Fibroblast of lung (primary cell): ENCODE results near the gene PDLIM3.

Experiments used
- EZH2 ChIP-seq: IDR thresholded peaks from 2 replicates; pipeline ENCODE4 v1.5.1; 2012; ENCODE audit warnings: low read length, control low read depth, mild to moderate bottlenecking; ENCODE audit errors: missing control alignments
- TF ChIP-seq, protein P1 (sequence below), 2 donors: IDR thresholded peaks in 1 of 2; conservative IDR thresholded peaks in 1 of 2; 1 replicate in 1 of 2; 2 replicates in 1 of 2; pipeline ENCODE4 v1.5.1; 2011 to 2012; ENCODE audit warnings: low read length in 2 of 2, control low read depth in 1 of 2, inconsistent platforms in 1 of 2, low read depth in 1 of 2, mild to moderate bottlenecking in 1 of 2

DNA sequence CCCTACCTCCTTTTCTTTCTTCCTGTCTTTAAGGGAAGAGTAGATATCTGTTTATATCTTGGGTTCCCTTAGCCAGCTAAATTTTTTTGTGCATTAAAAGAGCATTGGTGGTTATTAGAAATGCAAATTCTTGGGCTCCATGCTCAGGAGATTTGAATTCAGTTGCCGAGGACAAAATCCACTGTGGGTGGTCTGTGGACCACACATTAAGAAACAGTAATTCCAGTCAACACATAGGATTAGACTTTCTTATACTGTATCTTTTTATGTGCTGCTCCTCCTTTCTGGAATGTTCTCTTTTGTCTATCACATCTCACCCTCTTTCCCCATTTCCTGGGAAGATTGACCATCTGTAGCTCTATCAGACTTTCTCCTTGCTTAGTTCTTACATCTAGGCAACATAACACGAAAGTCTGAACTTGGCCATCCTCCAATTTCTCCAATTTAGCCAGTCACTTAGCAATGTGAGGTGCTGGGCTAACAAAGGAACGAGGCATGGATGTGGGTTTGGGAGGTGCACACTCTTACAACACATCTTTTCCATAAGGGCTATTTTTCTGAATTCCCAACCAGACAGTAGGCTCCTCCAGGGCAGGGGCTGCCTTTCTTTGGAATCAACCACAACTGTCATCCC is 5.3 kb upstream of the PDLIM3 start:
- TF ChIP-seq EZH2 = no peak
- TF ChIP-seq, protein P1, sequence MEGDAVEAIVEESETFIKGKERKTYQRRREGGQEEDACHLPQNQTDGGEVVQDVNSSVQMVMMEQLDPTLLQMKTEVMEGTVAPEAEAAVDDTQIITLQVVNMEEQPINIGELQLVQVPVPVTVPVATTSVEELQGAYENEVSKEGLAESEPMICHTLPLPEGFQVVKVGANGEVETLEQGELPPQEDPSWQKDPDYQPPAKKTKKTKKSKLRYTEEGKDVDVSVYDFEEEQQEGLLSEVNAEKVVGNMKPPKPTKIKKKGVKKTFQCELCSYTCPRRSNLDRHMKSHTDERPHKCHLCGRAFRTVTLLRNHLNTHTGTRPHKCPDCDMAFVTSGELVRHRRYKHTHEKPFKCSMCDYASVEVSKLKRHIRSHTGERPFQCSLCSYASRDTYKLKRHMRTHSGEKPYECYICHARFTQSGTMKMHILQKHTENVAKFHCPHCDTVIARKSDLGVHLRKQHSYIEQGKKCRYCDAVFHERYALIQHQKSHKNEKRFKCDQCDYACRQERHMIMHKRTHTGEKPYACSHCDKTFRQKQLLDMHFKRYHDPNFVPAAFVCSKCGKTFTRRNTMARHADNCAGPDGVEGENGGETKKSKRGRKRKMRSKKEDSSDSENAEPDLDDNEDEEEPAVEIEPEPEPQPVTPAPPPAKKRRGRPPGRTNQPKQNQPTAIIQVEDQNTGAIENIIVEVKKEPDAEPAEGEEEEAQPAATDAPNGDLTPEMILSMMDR (conservative IDR thresholded peaks at IDR 0.05 in 1 of 2, IDR thresholded peaks at IDR 0.05 in 1 of 2; ENCODE audit: low read depth in 1 of 2, low read length in 2 of 2) = no peak
